ENCODE results near the gene CACNA1H.
"Not testable (repeated sequence)": the region's sequence is repeated elsewhere in the genome, so short reads cannot be mapped to it uniquely, and the experiment has no call there.

The CACNA1H gene

DNA sequence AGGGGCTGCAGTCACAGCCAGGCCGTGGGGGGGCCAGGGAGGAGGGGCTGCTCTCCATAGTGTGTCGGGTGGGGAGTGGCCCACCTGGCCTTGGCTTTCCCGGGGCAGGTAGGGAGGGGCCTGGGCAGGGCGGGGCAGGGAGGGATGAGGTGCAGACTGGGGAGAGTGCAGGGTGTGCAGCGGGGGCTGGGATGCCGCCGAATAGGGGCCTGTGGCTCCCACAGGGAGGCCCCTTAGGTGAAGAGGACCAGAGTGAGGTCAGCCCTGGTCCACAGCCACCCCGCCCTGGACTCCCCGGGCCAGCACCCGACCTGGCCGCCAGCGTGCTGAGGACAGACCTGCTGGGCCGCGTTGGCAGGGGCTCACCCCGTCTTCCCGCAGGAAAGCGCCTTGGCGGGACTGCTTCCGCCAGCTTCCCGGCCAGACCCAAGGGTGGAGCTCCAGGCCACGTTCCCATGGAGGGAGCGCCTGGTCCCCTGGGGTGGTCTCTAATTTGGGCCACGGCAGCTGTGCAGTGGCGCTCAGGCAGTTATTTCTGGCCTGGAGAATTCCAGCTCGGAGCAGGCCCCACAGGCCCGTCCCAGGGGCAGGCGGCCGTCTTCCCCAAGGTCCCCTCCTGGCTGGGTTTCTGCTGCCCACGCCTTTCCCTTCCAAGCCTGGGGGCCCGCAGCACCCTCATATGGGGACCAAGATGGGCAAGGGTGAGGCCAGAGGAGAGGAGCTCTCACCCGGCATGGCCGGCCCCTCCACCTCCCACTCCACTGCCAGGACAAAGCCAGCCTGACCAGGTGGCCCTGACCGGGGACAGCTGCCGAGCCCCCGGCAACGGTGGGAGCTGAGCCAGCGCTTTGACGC, 27.9 kb downstream of the CACNA1H start:
- DNase-seq (ENCODE audit: insufficient read length, low spot score): no peak
- FAIRE-seq: no peak

DNA sequence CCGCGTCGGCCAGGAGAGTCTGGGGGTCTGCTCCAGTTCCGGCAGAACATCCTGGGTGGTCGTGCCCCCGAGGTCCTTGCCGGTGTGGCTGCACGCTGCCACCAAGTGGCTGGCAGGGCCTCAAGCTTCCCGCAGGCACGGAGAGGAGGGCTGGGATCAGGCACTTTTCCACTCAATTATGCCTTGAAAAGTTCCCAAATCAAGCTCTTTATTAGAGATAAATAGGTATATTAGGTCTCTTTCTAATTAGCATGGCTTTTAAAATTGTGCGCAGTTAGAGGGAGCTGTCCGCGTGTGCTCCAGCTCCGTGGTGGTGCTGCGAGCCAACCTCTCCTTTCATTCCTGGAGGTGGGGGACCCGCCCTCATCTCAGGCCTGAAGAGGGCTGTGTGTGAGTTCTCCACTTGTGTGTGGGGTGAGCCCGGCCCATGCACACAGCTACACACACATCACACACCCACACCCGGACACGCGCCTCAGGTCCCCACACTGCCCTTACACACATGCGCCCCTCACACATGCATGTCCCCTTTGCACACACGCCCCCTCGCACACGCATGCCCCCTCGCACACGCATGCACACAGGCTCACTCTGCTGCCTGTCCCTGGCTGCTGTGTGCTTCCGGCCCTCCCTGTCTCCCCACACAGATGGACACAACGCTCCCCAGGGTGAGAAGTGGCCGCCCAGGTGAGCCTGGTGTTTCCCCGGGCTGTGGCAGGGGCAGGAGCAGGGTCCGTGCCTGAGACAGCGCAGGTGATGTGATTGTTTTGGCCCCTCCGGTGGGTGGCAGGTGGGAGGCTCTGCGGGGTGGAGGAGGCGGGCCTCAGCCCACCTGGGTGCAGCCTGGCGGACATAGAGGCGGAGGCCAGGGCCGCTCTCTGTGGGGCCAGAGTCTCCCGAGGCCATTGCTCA, 28.8 kb downstream of the CACNA1H start:
- FAIRE-seq: no peak
- TF ChIP-seq, protein P1, sequence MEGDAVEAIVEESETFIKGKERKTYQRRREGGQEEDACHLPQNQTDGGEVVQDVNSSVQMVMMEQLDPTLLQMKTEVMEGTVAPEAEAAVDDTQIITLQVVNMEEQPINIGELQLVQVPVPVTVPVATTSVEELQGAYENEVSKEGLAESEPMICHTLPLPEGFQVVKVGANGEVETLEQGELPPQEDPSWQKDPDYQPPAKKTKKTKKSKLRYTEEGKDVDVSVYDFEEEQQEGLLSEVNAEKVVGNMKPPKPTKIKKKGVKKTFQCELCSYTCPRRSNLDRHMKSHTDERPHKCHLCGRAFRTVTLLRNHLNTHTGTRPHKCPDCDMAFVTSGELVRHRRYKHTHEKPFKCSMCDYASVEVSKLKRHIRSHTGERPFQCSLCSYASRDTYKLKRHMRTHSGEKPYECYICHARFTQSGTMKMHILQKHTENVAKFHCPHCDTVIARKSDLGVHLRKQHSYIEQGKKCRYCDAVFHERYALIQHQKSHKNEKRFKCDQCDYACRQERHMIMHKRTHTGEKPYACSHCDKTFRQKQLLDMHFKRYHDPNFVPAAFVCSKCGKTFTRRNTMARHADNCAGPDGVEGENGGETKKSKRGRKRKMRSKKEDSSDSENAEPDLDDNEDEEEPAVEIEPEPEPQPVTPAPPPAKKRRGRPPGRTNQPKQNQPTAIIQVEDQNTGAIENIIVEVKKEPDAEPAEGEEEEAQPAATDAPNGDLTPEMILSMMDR (IDR thresholded peaks at IDR 0.05; ENCODE audit: insufficient read depth, missing control alignments): no peak
- no peak for DNase-seq (ENCODE audit: insufficient read length, low spot score)

More for the DNA sequence above, 27.9 kb downstream of the CACNA1H start:
- TF ChIP-seq, protein P1 (IDR thresholded peaks at IDR 0.05; ENCODE audit: insufficient read depth, missing control alignments): no peak

DNA sequence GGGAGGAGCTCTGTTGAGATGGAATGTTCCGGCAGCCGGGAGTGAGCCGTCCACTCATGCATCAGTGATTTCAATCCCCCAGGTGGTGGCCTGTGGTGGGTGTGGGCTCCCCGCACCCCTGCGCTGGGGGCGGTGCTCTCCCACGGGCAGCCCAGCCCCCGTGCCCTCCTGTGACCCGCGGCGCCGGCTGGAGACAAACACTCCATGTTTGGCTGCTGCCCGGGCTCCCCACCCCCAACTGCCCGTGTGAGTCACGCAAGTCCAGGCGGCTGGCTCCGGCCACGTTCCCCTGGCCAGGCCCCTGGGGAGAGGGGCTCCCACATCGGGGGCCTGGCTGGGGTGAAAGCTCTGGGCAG, 29.4 kb downstream of the CACNA1H start:
- no peak for FAIRE-seq
- DNase-seq (ENCODE audit: insufficient read length, low spot score): no peak
- TF ChIP-seq, protein P1 (IDR thresholded peaks at IDR 0.05; ENCODE audit: insufficient read depth, missing control alignments): no peak

DNA sequence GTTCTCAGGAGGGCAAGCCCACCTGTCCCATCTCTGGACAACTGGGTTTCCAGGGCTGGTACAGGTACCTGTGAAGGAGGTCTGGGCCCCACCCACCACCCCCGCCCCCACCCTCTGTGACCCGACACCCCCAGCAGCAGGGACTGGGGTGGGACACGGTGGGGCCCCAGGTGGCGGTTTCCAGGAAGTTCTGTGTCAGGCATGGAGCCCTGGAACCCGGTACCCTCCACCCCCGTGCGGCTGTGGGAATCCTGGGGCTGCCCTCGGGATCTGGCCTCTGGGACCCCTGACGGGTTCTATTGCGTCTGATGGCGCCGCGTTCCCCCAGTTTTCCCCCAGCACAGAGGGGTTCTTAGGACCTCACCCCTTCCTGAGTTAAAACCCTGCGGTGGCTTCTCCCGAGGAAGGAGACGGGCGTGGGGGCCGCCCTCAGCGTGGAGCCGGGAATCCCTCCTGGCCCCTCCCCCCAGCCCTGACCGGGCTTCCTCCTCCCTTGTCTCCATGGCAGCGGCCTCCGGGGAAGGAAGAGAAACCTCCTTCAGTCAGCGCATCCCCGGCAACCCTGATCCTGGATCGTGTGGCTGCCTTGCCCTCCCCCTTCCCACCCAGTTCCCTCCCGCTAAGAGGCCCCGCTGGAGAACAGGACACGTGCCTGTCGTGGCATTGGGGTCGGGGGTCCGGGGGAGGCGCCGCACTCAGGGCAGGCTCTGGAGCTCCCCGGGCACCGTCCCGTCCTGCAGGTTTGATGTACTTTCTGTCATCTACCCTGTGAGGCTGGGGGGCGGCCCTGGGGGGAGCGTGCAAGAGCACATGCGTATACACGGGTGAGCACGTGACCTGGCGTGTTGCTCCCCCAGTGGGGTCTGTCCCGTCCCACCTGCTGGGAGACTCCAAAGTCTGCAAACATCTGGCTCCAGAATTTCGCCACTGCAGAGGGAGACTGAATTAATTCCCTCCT, 30.3 kb downstream of the CACNA1H start:
- DNase-seq (ENCODE audit: insufficient read length, low spot score) (peak; percentile 62), FAIRE-seq (no peak)
- TF ChIP-seq, protein P1 (IDR thresholded peaks at IDR 0.05; ENCODE audit: insufficient read depth, missing control alignments): no peak

DNA sequence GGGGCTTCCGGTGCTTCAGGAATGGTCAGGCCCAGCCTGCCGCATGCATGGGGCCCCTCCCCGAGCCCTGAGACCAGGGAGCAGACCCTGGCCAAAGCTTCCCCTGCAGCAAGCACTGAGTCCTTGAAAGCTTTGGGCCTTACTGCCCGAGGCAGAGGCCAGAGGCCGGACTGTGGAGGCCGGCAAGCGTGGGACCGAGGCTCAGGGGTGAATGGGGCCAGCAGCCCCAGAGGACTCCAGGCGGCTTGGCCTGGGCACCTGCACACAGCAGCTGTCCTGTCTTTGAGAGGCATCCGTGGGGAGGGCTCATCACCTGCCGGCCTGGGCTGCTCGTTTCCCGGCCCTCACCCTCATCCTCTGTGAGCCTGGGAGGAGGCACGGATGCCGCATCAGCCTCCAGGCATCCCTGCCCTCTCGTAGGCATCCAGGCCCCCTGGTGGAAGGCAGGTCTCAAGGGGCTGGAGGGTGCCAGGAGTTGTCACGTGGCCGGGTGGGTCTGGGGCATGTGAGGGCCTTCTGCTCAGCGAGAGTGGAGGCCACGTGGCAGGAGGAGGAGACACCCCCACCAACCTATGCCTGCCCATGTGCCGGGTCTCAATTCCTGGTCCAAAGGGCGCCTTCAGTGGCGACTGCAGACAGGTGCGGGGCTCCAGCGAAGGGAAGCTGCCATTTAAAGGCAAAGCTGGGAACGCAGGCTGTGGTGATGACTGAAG, 31.4 kb downstream of the CACNA1H start:
- no peak for DNase-seq (ENCODE audit: insufficient read length, low spot score)
- TF ChIP-seq, protein P1 (IDR thresholded peaks at IDR 0.05; ENCODE audit: insufficient read depth, missing control alignments): no peak
- no peak for FAIRE-seq

DNA sequence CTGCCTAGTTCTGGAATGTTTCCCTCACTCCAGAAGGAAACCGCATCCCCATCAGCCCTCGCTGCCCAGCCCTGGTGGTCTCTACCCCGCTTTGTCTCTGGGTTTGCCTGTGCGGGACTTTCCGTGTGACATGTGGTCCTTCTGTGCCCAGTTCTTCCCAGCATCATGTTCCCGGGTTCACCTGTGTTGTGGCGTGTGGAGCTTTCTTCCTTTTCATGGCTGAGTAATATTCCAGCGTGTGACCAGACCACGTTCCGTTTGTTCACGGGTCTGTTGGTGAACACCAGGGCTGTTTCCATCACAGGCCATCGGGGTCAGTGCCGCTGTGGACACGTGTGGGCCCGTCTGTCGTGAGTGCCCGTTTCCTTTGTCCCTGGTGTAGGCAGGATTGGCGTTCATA, 32.1 kb downstream of the CACNA1H start:
- FAIRE-seq (no peak), DNase-seq (ENCODE audit: insufficient read length, low spot score) (no peak)
- TF ChIP-seq, protein P1 (IDR thresholded peaks at IDR 0.05; ENCODE audit: insufficient read depth, missing control alignments): no peak

DNA sequence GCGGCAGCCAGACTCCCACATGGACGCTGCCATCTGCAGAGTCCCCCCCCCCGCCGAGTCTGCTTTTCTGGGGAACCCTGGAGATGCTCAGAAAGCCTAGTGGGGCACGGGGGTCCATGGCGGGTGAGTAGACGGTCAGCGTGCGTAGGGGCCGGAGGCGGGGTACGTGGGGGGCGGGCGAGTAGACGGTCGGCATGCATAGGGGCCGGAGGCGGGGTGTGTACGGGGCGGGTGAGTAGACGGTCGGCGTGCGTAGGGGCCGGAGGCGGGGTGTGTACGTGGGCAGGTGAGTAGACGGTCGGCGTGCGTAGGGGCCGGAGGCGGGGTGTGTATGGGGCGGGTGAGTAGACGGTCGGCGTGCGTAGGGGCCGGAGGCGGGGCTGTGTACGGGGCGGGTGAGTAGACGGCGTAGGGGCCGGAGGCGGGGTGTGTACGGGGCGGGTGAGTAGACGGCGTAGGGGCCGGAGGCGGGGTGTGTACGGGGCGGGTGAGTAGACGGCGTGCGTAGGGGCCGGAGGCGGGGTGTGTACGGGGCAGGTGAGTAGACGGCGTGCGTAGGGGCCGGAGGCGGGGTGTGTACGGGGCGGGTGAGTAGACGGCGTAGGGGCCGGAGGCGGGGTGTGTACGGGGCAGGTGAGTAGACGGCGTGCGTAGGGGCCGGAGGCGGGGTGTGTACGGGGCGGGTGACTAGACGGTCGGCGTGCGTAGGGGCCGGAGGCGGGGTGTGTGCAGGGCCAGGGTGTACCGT, 32.7 kb downstream of the CACNA1H start:
- not testable (repeated sequence) for FAIRE-seq; DNase-seq (ENCODE audit: insufficient read length, low spot score)

Measured in D721Med (cell line).